Astrocyte (in vitro differentiated cells and primary cell): ENCODE data around the gene SPRED3. TPM values are rescaled to one million over a fixed set of nuclear protein-coding genes. Genes with fewer than 3 reads are reported as not detected.

Source experiments
- DNase-seq: peaks from one replicate; pipeline ENCODE4 v3.0.0-alpha.2; 2010; ENCODE audit warnings: low read depth
- FAIRE-seq: peaks from 2 replicates; lab custom pipeline; 2011; peaks lifted over from hg19 to GRCh38; lab: Jason Lieb, UNC
- H2AFZ ChIP-seq: 2 replicates; pipeline ENCODE4 v1.6.0; 2012; ENCODE audit warnings: low read depth, low read length, inconsistent platforms
- H3K27ac ChIP-seq: 2 replicates; pipeline ENCODE4 v1.5.1; 2011; ENCODE audit warnings: low read depth, low read length, inconsistent platforms
- H3K27me3 ChIP-seq: 2 replicates; pipeline ENCODE4 v1.6.0; 2011; ENCODE audit warnings: low read length, inconsistent platforms; ENCODE audit not compliant: insufficient read depth
- H3K36me3 ChIP-seq: 2 replicates; pipeline ENCODE4 v1.5.1; 2011; ENCODE audit warnings: low read length, inconsistent platforms; ENCODE audit not compliant: insufficient read depth
- H3K4me1 ChIP-seq: 2 replicates; pipeline ENCODE4 v1.5.1; 2011; ENCODE audit warnings: low read length, inconsistent platforms; ENCODE audit not compliant: insufficient read depth
- H3K4me2 ChIP-seq: 2 replicates; pipeline ENCODE4 v1.6.0; 2012; ENCODE audit warnings: low read length, inconsistent platforms
- H3K4me3 ChIP-seq: 2 replicates; pipeline ENCODE4 v1.5.1; 2011; ENCODE audit warnings: low read depth, mild to moderate bottlenecking, low read length, inconsistent platforms; ENCODE audit not compliant: insufficient read depth
- H3K79me2 ChIP-seq: 2 replicates; pipeline ENCODE4 v1.6.0; 2012; ENCODE audit warnings: mild to moderate bottlenecking, low read length, inconsistent platforms; ENCODE audit not compliant: insufficient read depth
- H3K9ac ChIP-seq: 2 replicates; pipeline ENCODE4 v1.6.0; 2012; ENCODE audit warnings: mild to moderate bottlenecking, low read length, inconsistent platforms
- H3K9me3 ChIP-seq: 2 replicates; pipeline ENCODE4 v1.5.1; 2012; ENCODE audit warnings: low read depth, mild to moderate bottlenecking, low read length, inconsistent platforms; ENCODE audit not compliant: insufficient read depth
- H4K20me1 ChIP-seq: 2 replicates; pipeline ENCODE4 v1.6.0; 2012; ENCODE audit warnings: low read length, inconsistent platforms; ENCODE audit not compliant: insufficient read depth
- H3K27ac Mint-ChIP-seq: one replicate; pipeline ENCODE4 v1.8.0; 2021; ENCODE audit warnings: mild to moderate bottlenecking, mixed read lengths; ENCODE audit not compliant: unreplicated experiment
- H3K27me3 Mint-ChIP-seq: one replicate; pipeline ENCODE4 v1.8.0; 2021; ENCODE audit warnings: low read depth, mixed read lengths; ENCODE audit not compliant: unreplicated experiment
- H3K36me3 Mint-ChIP-seq: one replicate; pipeline ENCODE4 v1.8.0; 2021; ENCODE audit warnings: low read depth, mixed read lengths; ENCODE audit not compliant: unreplicated experiment
- H3K4me1 Mint-ChIP-seq: one replicate; pipeline ENCODE4 v1.8.0; 2021; ENCODE audit warnings: low read depth, mixed read lengths; ENCODE audit not compliant: unreplicated experiment
- H3K4me3 Mint-ChIP-seq: one replicate; pipeline ENCODE4 v1.8.0; 2021; ENCODE audit warnings: mild to moderate bottlenecking, moderate library complexity, mixed read lengths; ENCODE audit not compliant: unreplicated experiment
- H3K9me3 Mint-ChIP-seq: one replicate; pipeline ENCODE4 v1.8.0; 2021; ENCODE audit warnings: mild to moderate bottlenecking, mixed read lengths; ENCODE audit not compliant: unreplicated experiment
- CTCF ChIP-seq: IDR thresholded peaks from 2 replicates; pipeline ENCODE4 v1.5.1; 2011; ENCODE audit warnings: low read depth, mild to moderate bottlenecking, inconsistent platforms, low read length, moderate library complexity; ENCODE audit not compliant: insufficient read depth
- EZH2 ChIP-seq: IDR thresholded peaks from 2 replicates; pipeline ENCODE4 v1.6.1; 2012; ENCODE audit warnings: mild to moderate bottlenecking, low read length, inconsistent platforms; ENCODE audit not compliant: insufficient read depth
- total RNA-seq: library from RNA; stranded (reverse); gene quantifications from 2 replicates; pipeline ENCODE4 v1.2.1, GENCODE V29; 2021

The SPRED3 gene
- total RNA-seq, 1 donor from 2014 or later, result 19.0 TPM

GRCh38 chr19:38377052-38377451, 11.4 kb upstream of the SPRED3 start:
- no peak for TF ChIP-seq EZH2
- TF ChIP-seq CTCF, result no peak
- H2AFZ ChIP-seq, result no peak overlapping the region
- H3K9me3 ChIP-seq, result no peaks in the 10 kb centered on the region
- H4K20me1 ChIP-seq, result peaks cover 63% of the 10 kb centered on the region
- DNase-seq (no peak), FAIRE-seq (no peak)
- Mint-ChIP-seq H3K36me3 (peaks cover 6% of the 10 kb centered on the region), H3K27me3 (no peaks in the 10 kb centered on the region), H3K27ac (peak overlapping the region; percentile 47), H3K4me1 (peaks cover 8% of the 10 kb centered on the region), H3K4me3 (peak overlapping the region; percentile 100), H3K9me3 (no peaks in the 10 kb centered on the region)
- H3K4me3 ChIP-seq, result no peak overlapping the region
- peak overlapping the region; percentile 96 for H3K4me2 ChIP-seq
- H3K27ac ChIP-seq, result no peak overlapping the region
- peaks cover 45% of the 10 kb centered on the region for H3K79me2 ChIP-seq
- no peaks in the 10 kb centered on the region for H3K27me3 ChIP-seq
- H3K36me3 ChIP-seq, result peaks cover 19% of the 10 kb centered on the region
- no peak overlapping the region for H3K9ac ChIP-seq
- peaks cover 13% of the 10 kb centered on the region for H3K4me1 ChIP-seq

GRCh38 chr19:38378866-38379265, 9.6 kb upstream of the SPRED3 start:
- no peak for DNase-seq
- H4K20me1 ChIP-seq, result peaks cover 76% of the 10 kb centered on the region

More at GRCh38 chr19:38378866-38379265, 9.6 kb upstream of the SPRED3 start:
- Mint-ChIP-seq H3K9me3 (no peaks in the 10 kb centered on the region), H3K4me1 (peaks cover 8% of the 10 kb centered on the region), H3K27ac (no peak overlapping the region), H3K4me3 (no peak overlapping the region), H3K36me3 (peaks cover 8% of the 10 kb centered on the region), H3K27me3 (no peaks in the 10 kb centered on the region)
- TF ChIP-seq EZH2 (no peak), CTCF (no peak)
- Histone ChIP-seq H3K4me3 (no peak overlapping the region), H3K9ac (no peak overlapping the region), H3K27me3 (no peaks in the 10 kb centered on the region), H3K4me2 (no peak overlapping the region), H2AFZ (no peak overlapping the region), H3K4me1 (peaks cover 13% of the 10 kb centered on the region), H3K36me3 (peaks cover 22% of the 10 kb centered on the region), H3K79me2 (peaks cover 45% of the 10 kb centered on the region), H3K27ac (no peak overlapping the region), H3K9me3 (no peaks in the 10 kb centered on the region)
- FAIRE-seq, result no peak
